CD4-positive, alpha-beta T cell treated with Interleukin-17A for 1 hour (primary cell): ENCODE data around the gene ZNF692.
"Not testable (repeated sequence)": the region's sequence is repeated elsewhere in the genome, so short reads cannot be mapped to it uniquely, and the experiment has no call there.

ENCODE experiments used
- DNase-seq: peaks from one replicate; pipeline ENCODE4 v3.0.0-alpha.2; 2020

Gene ZNF692

GRCh38 chr1:248847956-248848561 lies 10.8 kb downstream of the ZNF692 start:
- no peak for DNase-seq

- DNase-seq: no peak
Measured at GRCh38 chr1:248847181-248847955, 11.5 kb downstream of the ZNF692 start.

GRCh38 chr1:248844526-248844925 lies 14.4 kb downstream of the ZNF692 start:
- no peak for DNase-seq

- DNase-seq: no peak
Measured at GRCh38 chr1:248843687-248844086, 15.2 kb downstream of the ZNF692 start.

- no peak for DNase-seq
Measured at GRCh38 chr1:248842781-248843331, 16.0 kb downstream of the ZNF692 start.

GRCh38 chr1:248841702-248842395 lies 17.0 kb downstream of the ZNF692 start:
- DNase-seq: peak; percentile 63

GRCh38 chr1:248840946-248841345 lies 17.9 kb downstream of the ZNF692 start:
- DNase-seq: no peak

GRCh38 chr1:248839168-248839555 lies 19.7 kb downstream of the ZNF692 start:
- no peak for DNase-seq

- peak; percentile 91 for DNase-seq
Measured at GRCh38 chr1:248838357-248839167, 20.3 kb downstream of the ZNF692 start.

- DNase-seq: peak; percentile 95
Measured at GRCh38 chr1:248837781-248838356, 21.0 kb downstream of the ZNF692 start, which contains the start of gene ZNF672. ZNF672 (plus strand) TSS chr1:248838224; CDS start chr1:248847275, 9,051 bp downstream.

GRCh38 chr1:248837045-248837780 lies 21.7 kb downstream of the ZNF692 start:
- no peak for DNase-seq

GRCh38 chr1:248834343-248834940 lies 24.4 kb downstream of the ZNF692 start:
- no peak for DNase-seq

- no peak for DNase-seq
Measured at GRCh38 chr1:248831842-248832241, 27.0 kb downstream of the ZNF692 start.

- not testable (repeated sequence) for DNase-seq
Measured at GRCh38 chr1:248830718-248831017, 28.2 kb downstream of the ZNF692 start.

- DNase-seq: no peak
Measured at GRCh38 chr1:248828845-248829244, 30.0 kb downstream of the ZNF692 start.

- peak; percentile 93 for DNase-seq
Measured at GRCh38 chr1:248825909-248826760, 32.8 kb downstream of the ZNF692 start, which contains the start of gene SH3BP5L. SH3BP5L (minus strand) TSS chr1:248825915; CDS start chr1:248824935, 980 bp downstream.

- no peak for DNase-seq
Measured at GRCh38 chr1:248825573-248825908, 33.3 kb downstream of the ZNF692 start.

- DNase-seq: no peak
Measured at GRCh38 chr1:248825136-248825535, 33.7 kb downstream of the ZNF692 start.

GRCh38 chr1:248824701-248825100 lies 34.2 kb downstream of the ZNF692 start:
- no peak for DNase-seq

GRCh38 chr1:248824301-248824700 lies 34.6 kb downstream of the ZNF692 start:
- DNase-seq: no peak
